Cortex of kidney (tissue), 1 donor: ENCODE measurements around the gene C16orf92.

Experiments used
- DNase-seq: peaks from one replicate; lab custom pipeline; 2025; lab: John Stamatoyannopoulos, UW

C16orf92 gene

DNA sequence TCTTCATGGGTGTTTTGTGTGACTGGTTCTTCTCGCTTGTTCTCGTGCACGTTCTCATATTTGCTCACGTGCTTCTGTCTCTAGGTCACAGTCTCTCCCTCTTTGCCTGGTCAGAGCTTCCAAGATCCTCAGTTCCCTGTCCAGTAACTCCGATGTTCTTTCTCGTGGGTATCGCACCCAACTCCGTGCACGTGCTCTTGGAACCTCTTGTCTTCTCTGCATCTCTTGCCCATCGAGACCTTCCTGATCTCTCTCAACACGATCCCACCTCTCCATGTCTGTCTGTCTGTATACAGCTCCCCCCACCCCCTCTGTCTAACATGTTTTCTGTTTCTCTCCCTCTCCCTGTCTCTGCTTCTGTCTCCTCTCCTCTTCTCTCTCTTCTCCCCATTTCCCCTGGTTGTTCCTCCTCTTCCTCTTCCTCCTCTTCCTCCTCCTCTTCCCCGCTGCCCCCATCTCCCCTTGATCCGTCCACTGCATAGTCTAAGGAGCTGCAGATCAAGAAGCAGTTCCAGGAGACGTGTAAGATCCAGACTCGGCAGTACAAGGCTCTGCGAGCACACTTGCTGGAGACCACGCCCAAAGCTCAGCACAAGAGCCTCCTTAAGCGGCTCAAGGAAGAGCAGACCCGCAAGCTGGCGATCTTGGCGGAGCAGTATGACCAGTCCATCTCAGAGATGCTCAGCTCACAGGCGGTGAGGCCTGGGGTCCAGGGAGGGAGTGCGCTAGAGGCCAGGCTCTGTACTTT lies 33.7 kb upstream of the C16orf92 start:
- DNase-seq: no peak

DNA sequence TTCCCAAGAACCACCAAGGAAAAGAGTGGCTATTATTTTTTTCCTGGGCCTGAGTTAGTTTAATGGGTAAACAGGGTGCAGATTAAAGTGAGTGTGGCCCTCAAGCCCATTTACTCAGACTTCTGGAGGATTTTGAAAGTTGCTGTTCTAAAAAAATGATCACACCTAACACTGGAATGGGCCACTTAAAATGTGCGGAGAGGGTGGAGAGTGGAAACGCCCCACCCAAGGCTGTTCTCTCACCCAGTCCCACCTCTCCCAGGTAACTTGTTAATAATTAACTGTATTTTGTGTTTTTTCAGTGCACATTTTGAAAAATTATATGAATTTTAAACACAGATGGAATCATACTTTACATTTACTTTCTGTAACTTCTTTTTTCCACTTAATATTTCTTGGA lies 33.0 kb upstream of the C16orf92 start:
- DNase-seq: no peak

DNA sequence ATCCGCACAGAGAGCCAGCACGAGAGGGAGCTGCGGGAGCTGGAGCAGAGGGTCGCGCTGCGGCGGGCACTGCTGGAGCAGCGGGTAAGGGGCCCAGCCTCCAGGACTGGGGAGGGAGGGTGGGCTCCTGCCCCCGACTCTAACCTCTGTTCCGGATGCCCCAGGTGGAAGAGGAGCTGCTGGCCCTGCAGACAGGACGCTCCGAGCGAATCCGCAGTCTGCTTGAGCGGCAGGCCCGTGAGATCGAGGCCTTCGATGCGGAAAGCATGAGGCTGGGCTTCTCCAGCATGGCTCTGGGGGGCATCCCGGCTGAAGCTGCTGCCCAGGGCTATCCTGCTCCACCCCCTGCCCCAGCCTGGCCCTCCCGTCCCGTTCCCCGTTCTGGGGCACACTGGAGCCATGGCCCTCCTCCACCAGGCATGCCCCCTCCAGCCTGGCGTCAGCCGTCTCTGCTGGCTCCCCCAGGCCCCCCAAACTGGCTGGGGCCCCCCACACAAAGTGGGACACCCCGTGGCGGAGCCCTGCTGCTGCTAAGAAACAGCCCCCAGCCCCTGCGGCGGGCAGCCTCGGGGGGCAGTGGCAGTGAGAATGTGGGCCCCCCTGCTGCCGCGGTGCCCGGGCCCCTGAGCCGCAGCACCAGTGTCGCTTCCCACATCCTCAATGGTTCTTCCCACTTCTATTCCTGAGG lies 32.0 kb upstream of the C16orf92 start:
- no peak for DNase-seq

DNA sequence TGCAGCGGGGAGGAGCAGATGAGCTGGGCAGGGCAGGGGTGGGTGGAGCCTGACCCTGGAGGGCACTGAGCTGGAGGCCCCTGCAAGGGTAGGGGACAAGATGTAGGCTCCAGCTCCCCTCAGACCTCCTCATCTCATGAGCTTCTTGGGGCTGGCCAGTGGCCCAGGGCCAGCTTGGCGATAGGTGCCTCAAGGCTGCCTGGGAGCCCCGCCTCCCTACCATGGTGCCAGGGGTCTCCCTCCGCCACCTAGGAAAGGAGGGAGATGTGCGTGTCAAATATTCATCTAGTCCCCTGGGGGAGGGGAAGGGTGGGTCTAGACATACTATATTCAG lies 31.5 kb upstream of the C16orf92 start:
- DNase-seq: no peak

DNA sequence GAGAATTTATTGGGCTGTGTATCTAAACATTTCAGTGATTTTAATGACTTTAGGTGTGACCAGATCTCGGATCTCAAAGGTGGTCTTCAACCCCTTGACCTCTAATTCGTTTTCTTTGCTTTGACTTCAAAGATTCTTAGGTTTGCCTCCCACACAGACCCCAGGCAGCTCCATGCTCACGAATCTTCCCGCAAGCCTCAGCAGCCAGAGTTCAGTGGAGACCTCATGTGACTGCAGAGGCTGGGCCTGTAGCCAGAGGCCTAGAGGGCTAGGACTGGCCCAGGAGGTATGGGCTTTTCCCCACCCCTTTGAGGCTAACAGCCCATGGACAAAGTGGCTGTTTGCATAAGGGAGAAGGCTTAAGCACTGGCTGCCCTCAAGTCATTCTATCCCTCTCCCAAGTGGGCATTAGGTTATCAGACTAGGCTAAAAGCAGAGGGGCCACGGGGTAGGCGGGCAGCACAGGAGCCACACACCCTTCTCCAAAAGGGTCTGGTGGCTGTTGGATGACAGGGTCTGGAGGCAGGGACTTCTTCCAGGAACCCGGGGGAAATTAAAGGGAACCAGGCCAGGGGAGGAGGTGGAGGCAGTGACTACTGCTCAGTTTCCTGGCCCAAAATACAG lies 30.5 kb upstream of the C16orf92 start:
- no peak for DNase-seq

- DNase-seq: no peak
These were observed 29.7 kb upstream of the C16orf92 start for GRCh38 chr16:29993191-29993902.

GRCh38 chr16:29993903-29994599 lies 28.9 kb upstream of the C16orf92 start:
- no peak for DNase-seq

GRCh38 chr16:29994600-29995323 lies 28.2 kb upstream of the C16orf92 start:
- DNase-seq: no peak

DNA sequence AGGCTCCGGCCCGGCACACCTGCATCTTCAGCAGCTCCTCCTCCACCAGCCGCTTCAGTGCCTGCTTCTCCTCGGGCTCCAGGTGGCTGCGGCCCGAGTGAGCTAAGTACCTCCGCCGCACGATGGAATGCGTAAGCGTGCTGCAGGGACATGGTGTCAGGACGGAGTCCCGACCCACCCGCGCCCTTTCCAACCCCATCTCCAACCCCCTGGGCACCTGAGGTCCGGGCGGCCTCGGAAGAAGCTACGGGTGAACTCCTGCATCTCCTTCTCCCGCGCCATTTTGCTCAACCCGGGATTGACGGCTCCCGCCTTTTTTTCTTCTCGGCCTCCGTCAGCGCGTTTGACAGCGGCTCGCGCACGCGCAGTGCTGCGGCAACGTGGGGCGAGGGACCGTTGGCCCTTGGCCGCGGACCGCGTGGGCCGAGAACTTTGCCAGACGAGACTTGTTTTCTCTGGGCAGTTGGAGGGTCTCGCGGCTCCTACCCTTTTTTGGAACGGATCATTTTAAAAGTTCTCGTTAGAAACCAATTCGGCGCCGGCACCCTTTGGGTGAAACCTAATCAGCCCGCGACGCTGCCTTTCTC lies 27.6 kb upstream of the C16orf92 start, which contains the start of gene HIRIP3:
HIRIP3 (minus strand) TSS at position 294 of the 587 bp plus-strand sequence; CDS start at position 282, 12 bp downstream.
- DNase-seq: peak; percentile 36

- peak; percentile 73 for DNase-seq
These were observed 26.9 kb upstream of the C16orf92 start, which contains the start of gene INO80E for GRCh38 chr16:29995911-29996765. TSS of gene INO80E (plus strand) at chr16:29996241. CDS start at chr16:29996311, 70 bp downstream.

DNA sequence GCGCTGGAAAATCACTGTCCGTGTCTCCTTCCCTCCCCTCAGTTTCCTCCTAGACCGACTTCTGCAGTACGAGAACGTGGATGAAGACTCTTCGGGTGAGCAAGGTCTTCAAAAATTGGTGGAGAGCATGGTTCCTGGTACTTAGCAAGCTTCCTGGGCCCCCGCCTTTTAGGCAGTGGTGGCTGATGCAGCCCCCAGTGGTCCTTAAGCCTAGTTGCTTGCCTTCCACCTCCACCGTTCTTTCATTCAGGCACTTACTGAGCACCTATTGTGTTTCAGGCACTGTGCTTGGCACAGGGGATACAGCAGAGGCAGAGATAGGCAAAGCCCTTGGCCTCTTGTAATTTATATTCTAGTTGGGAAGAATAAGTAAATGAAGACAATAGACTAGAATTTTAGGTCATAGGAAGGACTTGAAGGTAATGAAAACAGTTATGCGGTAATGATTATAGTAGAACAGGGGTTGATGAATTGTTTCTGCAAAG lies 26.2 kb upstream of the C16orf92 start:
- DNase-seq: no peak

DNA sequence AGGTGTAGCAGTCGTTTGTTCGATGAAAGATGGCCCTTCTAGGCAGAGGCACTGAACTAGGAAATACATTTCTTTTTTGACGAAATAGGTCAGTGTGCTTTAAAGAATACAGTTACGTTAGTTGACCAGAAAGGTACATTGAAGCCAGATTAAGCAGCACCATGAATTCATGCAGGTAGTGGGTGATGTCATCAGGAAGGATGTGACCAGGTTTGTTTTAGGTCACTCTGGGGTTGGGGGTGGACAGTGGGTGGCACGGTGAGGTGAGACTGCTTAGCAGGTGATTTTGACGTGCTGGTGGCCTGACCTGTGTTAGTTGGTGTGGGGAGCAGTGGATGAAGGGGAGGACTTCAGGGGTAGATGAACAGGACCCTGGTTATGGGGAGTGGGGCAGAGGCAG lies 23.4 kb upstream of the C16orf92 start:
- no peak for DNase-seq

DNA sequence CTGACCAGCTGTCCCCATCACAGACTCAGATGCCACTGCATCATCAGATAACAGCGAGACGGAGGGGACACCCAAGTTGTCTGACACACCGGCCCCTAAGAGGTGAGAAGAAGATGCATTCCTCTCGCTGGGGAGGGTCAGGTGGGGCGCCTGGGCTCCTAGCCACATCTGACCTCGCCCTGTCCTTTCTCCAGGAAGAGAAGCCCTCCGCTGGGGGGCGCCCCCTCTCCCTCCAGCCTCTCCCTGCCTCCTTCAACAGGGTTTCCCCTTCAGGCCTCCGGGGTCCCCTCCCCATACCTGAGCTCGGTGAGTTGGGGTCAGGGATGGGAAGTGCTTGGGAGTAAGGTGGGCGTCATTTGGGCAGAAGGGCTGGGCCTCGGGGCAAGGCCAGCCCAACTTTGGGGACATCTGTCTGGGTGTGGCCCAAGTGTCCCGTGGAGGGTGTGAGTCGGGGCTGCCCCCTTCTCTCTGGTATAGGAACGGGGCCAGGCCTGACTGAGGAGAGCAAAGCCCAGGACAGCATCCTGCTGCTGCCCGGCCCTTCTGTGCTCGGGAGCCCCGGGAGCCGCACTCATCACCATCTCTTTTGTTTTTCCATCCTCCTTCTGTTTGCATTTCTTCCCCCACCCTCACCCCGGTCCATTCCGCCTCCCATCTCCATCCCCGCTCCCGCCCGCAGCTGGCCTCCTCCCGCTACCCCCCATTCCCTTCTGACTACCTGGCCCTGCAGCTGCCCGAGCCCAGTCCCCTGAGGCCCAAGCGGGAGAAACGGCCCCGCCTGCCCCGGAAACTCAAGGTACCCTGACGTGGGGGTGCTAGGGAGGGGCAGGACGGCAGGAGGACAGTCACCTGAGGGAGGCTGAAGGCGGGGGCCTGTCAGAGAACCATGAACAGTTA lies 22.0 kb upstream of the C16orf92 start:
- no peak for DNase-seq

- DNase-seq: no peak
These were observed 20.2 kb upstream of the C16orf92 start for GRCh38 chr16:30002614-30003346.

DNA sequence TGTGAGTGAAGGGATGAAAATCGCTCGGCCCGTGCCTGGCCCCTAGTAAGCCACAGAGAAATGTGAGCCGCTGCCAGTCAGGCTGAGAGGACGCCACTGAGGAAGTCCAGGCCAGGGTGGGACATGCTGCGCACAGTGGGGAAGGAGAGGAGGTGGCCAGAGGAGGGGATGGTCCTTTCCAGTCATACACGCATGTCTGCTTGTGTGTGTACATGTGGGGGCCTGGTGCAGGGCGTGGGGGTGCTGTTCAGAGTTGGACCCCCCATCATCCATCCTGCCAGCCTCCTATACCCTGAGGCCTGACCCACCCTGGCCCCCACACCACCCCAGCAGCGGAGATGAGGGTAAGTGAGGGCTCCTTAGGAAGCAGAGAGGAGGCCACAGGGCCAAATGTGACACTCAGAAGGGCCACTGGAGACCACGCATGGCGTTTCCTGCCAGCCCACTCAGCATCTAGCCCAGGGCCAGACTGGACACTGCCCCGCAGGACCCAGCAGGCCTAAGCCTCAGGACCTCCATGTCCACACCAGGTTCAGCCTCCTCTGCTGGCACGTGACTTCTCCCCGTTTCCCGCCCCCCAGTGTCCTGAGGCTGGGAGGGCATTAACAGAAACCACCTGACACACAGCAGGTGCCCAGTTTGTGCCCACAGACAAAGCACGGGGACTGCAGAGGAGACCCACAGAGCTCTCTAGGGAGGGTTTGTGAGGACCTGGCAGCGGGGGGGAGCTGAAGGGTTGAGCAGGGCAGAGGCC lies 19.2 kb upstream of the C16orf92 start:
- no peak for DNase-seq

- no peak for DNase-seq
These were observed 18.6 kb upstream of the C16orf92 start for GRCh38 chr16:30004424-30004776.

DNA sequence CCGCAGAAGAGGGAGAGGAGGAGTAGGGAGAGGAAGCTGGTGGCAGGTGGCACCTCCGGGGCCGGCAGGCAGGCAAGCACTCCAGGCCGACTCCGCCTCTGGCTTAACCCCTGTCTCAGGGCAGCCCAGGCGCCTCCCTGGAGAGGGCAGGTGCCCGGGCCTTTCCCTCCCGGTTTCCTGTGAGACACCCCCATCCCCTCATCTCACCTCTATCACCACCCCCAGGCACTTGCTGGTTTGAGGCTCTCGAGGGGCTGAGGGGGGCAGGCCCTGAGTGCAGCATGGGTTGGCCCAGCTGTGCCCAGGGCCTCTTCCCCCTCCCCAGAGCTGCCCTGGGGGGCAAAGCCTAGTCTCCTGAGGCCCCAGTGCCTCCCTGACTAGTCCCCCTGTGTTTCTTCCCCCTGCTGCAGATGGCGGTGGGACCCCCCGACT lies 18.2 kb upstream of the C16orf92 start:
- DNase-seq: no peak
